BE2C (cell line): Measurements from ENCODE around the gene PHACTR3.

Experiments
- DNase-seq: peaks from one replicate; pipeline ENCODE4 v3.0.0-alpha.2; 2020
- H3K27me3 ChIP-seq: fragments of 250-450 bp; sonication (Bioruptor Pico); 2 replicates; pipeline ENCODE4 v1.5.1; 2020; ENCODE audit warnings: mild to moderate bottlenecking
- H3K36me3 ChIP-seq: fragments of 250-450 bp; sonication (Bioruptor Pico); 2 replicates; pipeline ENCODE4 v1.5.1; 2020; ENCODE audit warnings: mild to moderate bottlenecking
- H3K4me1 ChIP-seq: fragments of 250-450 bp; sonication (Bioruptor Pico); 2 replicates; pipeline ENCODE4 v1.5.1; 2020
- H3K4me3 ChIP-seq: 2 replicates; pipeline ENCODE4 v1.5.1; 2011; ENCODE audit warnings: low read depth, low read length
- H3K9me3 ChIP-seq: fragments of 250-450 bp; sonication (Bioruptor Pico); 2 replicates; pipeline ENCODE4 v1.5.1; 2020
- CTCF ChIP-seq: IDR thresholded peaks from 2 replicates; pipeline ENCODE4 v1.5.1; 2012; ENCODE audit warnings: mild to moderate bottlenecking, low read depth, low read length

Gene PHACTR3

GRCh38 chr20:59770851-59771250 is 166.5 kb downstream of the PHACTR3 start:
- H3K9me3 ChIP-seq, result no peaks in the 10 kb centered on the region; the same call in 1 of the 2 replicates
- TF ChIP-seq CTCF, result no peak
- no peaks in the 10 kb centered on the region for H3K4me1 ChIP-seq
- H3K4me3 ChIP-seq, result no peak overlapping the region
- no peaks in the 10 kb centered on the region for H3K27me3 ChIP-seq
- DNase-seq, result no peak
- H3K36me3 ChIP-seq, result no peaks in the 10 kb centered on the region

GRCh38 chr20:59771506-59772372 is 167.4 kb downstream of the PHACTR3 start:
- Histone ChIP-seq H3K27me3 (no peaks in the 10 kb centered on the region), H3K9me3 (no peaks in the 10 kb centered on the region; the same call in 1 of the 2 replicates), H3K36me3 (no peaks in the 10 kb centered on the region), H3K4me1 (no peaks in the 10 kb centered on the region), H3K4me3 (no peak overlapping the region)
- no peak for TF ChIP-seq CTCF
- no peak for DNase-seq

- DNase-seq, result no peak
- no peaks in the 10 kb centered on the region for H3K4me1 ChIP-seq
- TF ChIP-seq CTCF, result no peak
- no peaks in the 10 kb centered on the region; the same call in 1 of the 2 replicates for H3K9me3 ChIP-seq
- H3K27me3 ChIP-seq, result no peaks in the 10 kb centered on the region
- H3K4me3 ChIP-seq, result no peak overlapping the region
- no peaks in the 10 kb centered on the region for H3K36me3 ChIP-seq
Measured at GRCh38 chr20:59772373-59772705, 168.0 kb downstream of the PHACTR3 start.

GRCh38 chr20:59772931-59773913 is 168.9 kb downstream of the PHACTR3 start:
- no peak for DNase-seq
- H3K9me3 ChIP-seq, result no peaks in the 10 kb centered on the region; the same call in 1 of the 2 replicates
- TF ChIP-seq CTCF, result no peak
- H3K27me3 ChIP-seq, result no peaks in the 10 kb centered on the region
- H3K36me3 ChIP-seq, result no peaks in the 10 kb centered on the region
- no peak overlapping the region for H3K4me3 ChIP-seq
- no peaks in the 10 kb centered on the region for H3K4me1 ChIP-seq

- no peak for TF ChIP-seq CTCF
- no peak for DNase-seq
- Histone ChIP-seq H3K4me3 (no peak overlapping the region), H3K36me3 (no peaks in the 10 kb centered on the region), H3K4me1 (no peaks in the 10 kb centered on the region), H3K27me3 (no peaks in the 10 kb centered on the region), H3K9me3 (no peaks in the 10 kb centered on the region; the same call in 1 of the 2 replicates)
Measured at GRCh38 chr20:59774204-59774641, 169.9 kb downstream of the PHACTR3 start.
